ENCODE measurements around the gene NFIA. TPM values are rescaled to one million over a fixed set of nuclear protein-coding genes. Genes with fewer than 3 reads are reported as not detected.

NFIA gene
- total RNA-seq, 1 experiment from 2014 or later: 0.35 TPM

GRCh38 chr1:61163355-61163754 is 81.0 kb downstream of the NFIA start:
- no peaks in the 10 kb centered on the region for H3K4me1 ChIP-seq (ENCODE audit: insufficient read depth, low read length)
- H2BK20ac ChIP-seq (ENCODE audit: low read depth, low read length, poor library complexity, severe bottlenecking): no peak overlapping the region
- H4K5ac ChIP-seq (ENCODE audit: insufficient read length, low read depth, low read length): no peak overlapping the region
- no peak overlapping the region for H2BK120ac ChIP-seq (ENCODE audit: low read depth, low read length, poor library complexity, severe bottlenecking)
- H3K9me3 ChIP-seq (ENCODE audit: control insufficient read depth, low read depth, low read length): no peaks in the 10 kb centered on the region
- H3K79me2 ChIP-seq (ENCODE audit: insufficient read depth, low read length): no peaks in the 10 kb centered on the region
- DNase-seq: no peak
- H2AK5ac ChIP-seq (ENCODE audit: insufficient read length, low read length): no peak overlapping the region
- TF ChIP-seq CTCF (conservative IDR thresholded peaks at IDR 0.05): no peak
- H2AFZ ChIP-seq (ENCODE audit: low read length): no peak overlapping the region
- H3K4me3 Mint-ChIP-seq: no peak overlapping the region
- H3K27me3 Mint-ChIP-seq (ENCODE audit: low read depth): no peaks in the 10 kb centered on the region
- H3K23ac ChIP-seq (ENCODE audit: insufficient read length, low read depth, low read length): no peak overlapping the region
- no peaks in the 10 kb centered on the region for H3K9me3 Mint-ChIP-seq
- no peak overlapping the region for H3K9ac ChIP-seq (ENCODE audit: extremely low read depth, insufficient read length, low read length)
- H2BK5ac ChIP-seq (ENCODE audit: insufficient read length, low read length): no peak overlapping the region
- H3K23me2 ChIP-seq (ENCODE audit: insufficient read length, low read depth, low read length, poor library complexity, severe bottlenecking): no peaks in the 10 kb centered on the region
- no peak overlapping the region for H3K27ac ChIP-seq (ENCODE audit: insufficient read length, low read depth, low read length)
- no peak overlapping the region for H3K14ac ChIP-seq (ENCODE audit: insufficient read depth, low read length)
- no peak overlapping the region for H3K27ac Mint-ChIP-seq
- no peak overlapping the region for H3K18ac ChIP-seq (ENCODE audit: insufficient read length, low read depth, low read length)
- H3T11ph ChIP-seq (ENCODE audit: low read length): no peak overlapping the region
- H4K91ac ChIP-seq (ENCODE audit: insufficient read length, low read depth, low read length): no peak overlapping the region
- H2BK12ac ChIP-seq (ENCODE audit: insufficient read length, low read depth, low read length): no peak overlapping the region
- H3K79me1 ChIP-seq (ENCODE audit: insufficient read depth, low read depth, low read length, poor library complexity, severe bottlenecking): no peaks in the 10 kb centered on the region
- H4K20me1 ChIP-seq (ENCODE audit: control insufficient read depth, insufficient read depth, insufficient read length): no peaks in the 10 kb centered on the region
- no peak overlapping the region for H2BK15ac ChIP-seq (ENCODE audit: low read depth, low read length)
- no peak overlapping the region for H4K8ac ChIP-seq (replicated peaks; ENCODE audit: insufficient read length, low read depth, low read length)
- H3K36me3 Mint-ChIP-seq (ENCODE audit: insufficient read depth in 1 of 3, low read depth in 3 of 3): no peaks in the 10 kb centered on the region
- no peak overlapping the region for H3K4me2 ChIP-seq (ENCODE audit: insufficient read depth, insufficient read length, low read length)
- no peak overlapping the region for H3K4ac ChIP-seq (ENCODE audit: low read depth, low read length)
- H3K4me1 Mint-ChIP-seq: peaks cover 5 to 9% of the 10 kb centered on the region in 2 experiments; a peak in 3 of 4 replicates
- H3K27me3 ChIP-seq (ENCODE audit: insufficient read depth, low read length): no peaks in the 10 kb centered on the region
- no CpG with 5 or more reads among the region's 1 CpG for WGBS (ENCODE audit: extremely low coverage, insufficient read length, low lambda C conversion rate)
- no peak overlapping the region for H3K56ac ChIP-seq (ENCODE audit: insufficient read length, low read depth, low read length)

All from H9 (cell line).